GM19455 (cell line): ENCODE data around the gene TLE3.
"Not testable (repeated sequence)": the region's sequence is repeated elsewhere in the genome, so short reads cannot be mapped to it uniquely, and the experiment has no call there.

ENCODE experiments used
- ATAC-seq: cut with Tn5 transposase; IDR thresholded peaks from one replicate; pipeline ENCODE4 v1.9.1; 2021; ENCODE audit not compliant: unreplicated experiment

Gene TLE3

GRCh38 chr15:70097321-70098152, at the start of gene TLE3:
Gene TLE3 (minus strand): TSS chr15:70097917. CDS start chr15:70096798, 1,119 bp downstream.
- ATAC-seq = peak; percentile 57

- no peak for ATAC-seq
These were observed 49.6 kb upstream of the TLE3 start for GRCh38 chr15:70147178-70147760.

- ATAC-seq = no peak
These were observed 49.1 kb upstream of the TLE3 start for GRCh38 chr15:70146771-70147170.

DNA sequence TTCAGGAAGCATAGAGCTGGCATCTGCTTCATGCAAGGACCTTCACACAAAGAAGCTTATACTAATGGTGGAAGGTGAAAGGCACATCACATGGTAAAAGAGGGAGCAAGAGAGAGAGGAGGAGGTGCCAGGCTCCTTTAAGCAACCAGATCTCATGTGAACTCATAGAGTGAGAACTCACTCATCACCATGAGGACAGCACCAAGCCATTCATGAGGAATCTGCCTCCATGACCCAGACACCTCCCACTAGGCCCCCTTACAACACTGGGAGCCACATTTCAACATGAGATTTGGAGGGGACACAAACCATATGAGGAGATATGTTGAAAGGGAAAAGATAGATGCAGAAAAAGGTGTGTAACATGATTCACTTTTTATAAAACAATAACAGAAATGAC, 48.4 kb upstream of the TLE3 start:
- no peak for ATAC-seq

- no peak for ATAC-seq
These were observed 47.5 kb upstream of the TLE3 start for GRCh38 chr15:70145261-70145660.

- ATAC-seq = no peak
These were observed 44.8 kb upstream of the TLE3 start for GRCh38 chr15:70142322-70143191.

GRCh38 chr15:70142072-70142321, 44.3 kb upstream of the TLE3 start:
- ATAC-seq = no peak

DNA sequence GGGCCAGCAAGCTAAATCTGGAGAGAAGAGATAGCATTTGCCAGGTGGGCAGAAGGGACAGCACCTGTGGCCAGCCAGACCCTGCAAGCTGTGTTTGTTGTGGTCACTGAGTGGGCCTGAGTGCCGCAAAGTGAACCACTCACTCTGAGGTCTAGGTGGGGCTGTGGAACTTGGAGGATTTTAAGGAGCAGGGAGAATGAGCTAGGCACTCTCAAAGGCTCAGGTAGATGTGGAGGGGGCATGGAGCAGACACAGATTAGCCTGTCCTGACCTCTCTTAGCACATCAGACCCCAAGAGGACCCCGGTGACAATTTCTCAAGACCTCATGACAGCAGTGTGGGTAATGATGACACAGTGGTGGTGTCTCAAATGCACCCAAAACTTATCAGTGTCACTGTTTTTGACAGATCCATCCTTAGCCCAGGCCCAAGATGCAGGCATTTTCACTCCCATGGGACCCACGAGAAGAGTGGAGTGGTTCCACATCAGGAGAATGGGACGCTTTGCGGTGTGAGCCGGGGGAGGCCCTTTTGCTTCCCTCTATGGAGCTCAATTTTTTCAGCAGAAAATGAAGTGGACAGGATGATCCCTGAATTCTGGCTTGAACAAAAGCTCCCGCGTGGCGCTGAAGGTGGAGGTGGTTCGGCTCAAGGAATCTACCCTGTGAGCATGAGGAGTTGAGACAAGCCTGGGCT, 43.8 kb upstream of the TLE3 start:
- no peak for ATAC-seq

DNA sequence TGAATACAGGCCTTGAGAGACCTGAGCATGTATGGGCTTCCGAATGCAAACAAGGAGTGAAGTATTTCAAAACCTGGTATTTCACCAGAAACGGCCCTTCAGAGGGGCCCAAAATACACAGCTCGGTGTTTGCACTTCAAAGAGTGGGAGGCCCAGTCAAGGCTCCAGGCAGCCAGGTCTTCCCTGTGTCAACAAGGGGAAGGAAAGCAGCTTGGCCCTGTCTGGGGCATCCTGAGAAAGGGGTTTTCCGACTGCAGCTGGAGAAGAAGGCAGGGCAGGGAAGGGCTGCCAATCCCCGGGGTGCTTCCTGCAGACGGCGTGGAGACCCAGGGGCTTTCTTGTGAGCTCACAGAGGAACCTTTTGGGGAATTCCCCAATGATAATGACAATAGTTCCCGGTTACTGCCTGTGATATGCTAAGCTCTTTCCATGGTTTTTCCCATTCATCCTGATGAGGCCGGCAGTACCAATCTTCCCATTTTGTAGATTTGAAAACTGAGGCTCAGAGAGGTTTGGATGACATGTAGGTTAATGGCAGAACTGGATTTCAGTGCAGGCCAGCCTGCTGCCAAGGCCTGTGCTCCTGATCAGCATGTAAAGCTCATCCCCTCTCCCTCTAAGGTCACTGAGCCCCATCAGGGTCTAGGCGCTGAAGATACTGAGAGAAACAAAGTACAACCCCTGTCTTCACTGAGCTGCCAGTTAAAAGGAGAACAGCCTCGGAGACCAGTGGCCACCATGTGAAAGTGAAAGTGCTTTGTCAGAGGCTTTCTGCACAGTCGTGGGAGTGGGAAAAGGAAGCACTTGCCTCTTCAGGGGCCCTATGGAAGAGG, 43.0 kb upstream of the TLE3 start:
- no peak for ATAC-seq

GRCh38 chr15:70140025-70140542, 42.4 kb upstream of the TLE3 start:
- ATAC-seq = no peak

- ATAC-seq = no peak
These were observed 40.2 kb upstream of the TLE3 start for GRCh38 chr15:70137967-70138366.

GRCh38 chr15:70137021-70137420, 39.3 kb upstream of the TLE3 start:
- ATAC-seq = not testable (repeated sequence)

DNA sequence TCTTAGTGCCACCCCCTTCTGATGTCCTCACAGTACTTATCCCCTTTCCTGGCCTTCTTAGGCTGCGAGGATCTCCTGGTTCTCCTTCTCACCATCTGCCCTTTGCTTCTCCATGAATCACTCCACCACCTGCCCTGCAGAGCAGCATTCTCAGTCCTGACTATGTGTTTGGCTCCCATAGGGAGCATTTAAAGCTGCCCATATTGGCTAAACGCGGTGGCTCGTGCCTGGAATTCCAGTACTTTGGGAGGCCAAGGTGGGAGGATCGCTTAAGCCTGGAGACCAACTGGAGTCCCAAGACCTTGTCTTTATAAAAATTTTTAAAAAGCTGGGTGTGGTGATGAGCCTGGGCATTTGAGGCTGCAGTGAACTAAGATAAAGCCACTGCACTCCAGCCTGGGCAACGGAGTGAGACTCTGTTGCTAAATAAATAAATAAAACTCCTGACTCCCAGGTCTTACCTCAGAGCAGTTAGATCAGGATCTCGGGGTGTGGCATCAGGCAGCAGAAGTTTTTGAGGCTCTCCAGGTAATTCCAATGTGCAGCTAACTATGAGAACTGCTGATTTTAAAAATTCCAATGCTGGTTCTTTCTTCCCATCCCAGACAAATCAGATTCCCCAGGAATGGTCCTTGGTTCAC, 36.2 kb upstream of the TLE3 start:
- no peak for ATAC-seq

- no peak for ATAC-seq
These were observed 35.6 kb upstream of the TLE3 start for GRCh38 chr15:70133296-70133695.

GRCh38 chr15:70132571-70132970, 34.9 kb upstream of the TLE3 start:
- no peak for ATAC-seq

DNA sequence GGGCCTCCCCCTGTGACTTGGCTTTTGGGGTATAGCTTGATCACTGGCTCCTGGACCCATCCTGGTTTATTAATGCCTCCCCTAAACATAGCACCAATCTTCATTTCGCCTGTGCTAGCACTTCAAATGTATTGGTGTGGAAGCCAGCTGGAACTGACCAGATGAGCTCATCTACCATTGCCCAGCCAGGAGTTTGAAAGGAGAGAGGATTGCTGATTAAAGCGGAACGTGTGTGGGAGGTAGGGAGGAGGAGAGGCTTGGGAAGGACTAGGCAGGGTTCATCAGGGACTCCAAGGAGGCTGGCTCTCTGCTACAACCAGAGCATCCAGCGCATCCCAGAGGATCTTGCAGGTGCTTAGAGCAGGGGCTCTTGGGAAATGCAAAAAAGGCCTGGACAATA, 34.4 kb upstream of the TLE3 start:
- ATAC-seq = no peak

- no peak for ATAC-seq
These were observed 30.9 kb upstream of the TLE3 start for GRCh38 chr15:70128414-70129140.

GRCh38 chr15:70127770-70128413, 30.2 kb upstream of the TLE3 start:
- ATAC-seq = no peak
